IPS-NIHi7 (cell line): Measurements from ENCODE around the gene ALPP.
A peak's percentile ranks its signal among the peaks of the same experiment; 100 is the strongest.
"Not testable (repeated sequence)": the region's sequence is repeated elsewhere in the genome, so short reads cannot be mapped to it uniquely, and the experiment has no call there.

ENCODE experiments used
- DNase-seq: peaks from one replicate; pipeline ENCODE4 v3.0.0; 2012; ENCODE audit warnings: mixed read lengths; ENCODE audit errors: extremely low spot score

Gene ALPP

DNA sequence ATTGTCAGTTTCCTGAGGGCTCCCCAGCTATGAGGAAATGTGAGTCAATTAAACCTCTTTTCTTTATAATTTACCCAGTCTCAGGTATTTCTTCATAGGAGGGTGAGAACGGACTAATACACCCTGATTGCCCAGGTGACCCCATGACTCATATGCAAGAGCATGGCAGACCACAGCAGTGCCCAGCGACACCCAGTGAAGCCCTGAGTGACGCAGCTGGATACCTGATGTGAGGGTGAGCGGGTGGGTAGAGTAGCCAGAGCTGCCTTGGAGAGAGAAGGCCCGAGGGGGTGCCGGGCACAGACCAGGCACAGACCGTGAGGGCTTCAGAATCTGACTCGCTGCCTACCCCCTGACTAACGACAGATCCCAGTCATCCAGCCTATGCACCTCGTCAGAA lies 43.5 kb downstream of the ALPP start:
- DNase-seq = peak; percentile 3

GRCh38 chr2:232422996-232423395 lies 44.4 kb downstream of the ALPP start:
- not testable (repeated sequence) for DNase-seq

- DNase-seq = not testable (repeated sequence)
These were observed 44.9 kb downstream of the ALPP start for GRCh38 chr2:232423407-232423806.

DNA sequence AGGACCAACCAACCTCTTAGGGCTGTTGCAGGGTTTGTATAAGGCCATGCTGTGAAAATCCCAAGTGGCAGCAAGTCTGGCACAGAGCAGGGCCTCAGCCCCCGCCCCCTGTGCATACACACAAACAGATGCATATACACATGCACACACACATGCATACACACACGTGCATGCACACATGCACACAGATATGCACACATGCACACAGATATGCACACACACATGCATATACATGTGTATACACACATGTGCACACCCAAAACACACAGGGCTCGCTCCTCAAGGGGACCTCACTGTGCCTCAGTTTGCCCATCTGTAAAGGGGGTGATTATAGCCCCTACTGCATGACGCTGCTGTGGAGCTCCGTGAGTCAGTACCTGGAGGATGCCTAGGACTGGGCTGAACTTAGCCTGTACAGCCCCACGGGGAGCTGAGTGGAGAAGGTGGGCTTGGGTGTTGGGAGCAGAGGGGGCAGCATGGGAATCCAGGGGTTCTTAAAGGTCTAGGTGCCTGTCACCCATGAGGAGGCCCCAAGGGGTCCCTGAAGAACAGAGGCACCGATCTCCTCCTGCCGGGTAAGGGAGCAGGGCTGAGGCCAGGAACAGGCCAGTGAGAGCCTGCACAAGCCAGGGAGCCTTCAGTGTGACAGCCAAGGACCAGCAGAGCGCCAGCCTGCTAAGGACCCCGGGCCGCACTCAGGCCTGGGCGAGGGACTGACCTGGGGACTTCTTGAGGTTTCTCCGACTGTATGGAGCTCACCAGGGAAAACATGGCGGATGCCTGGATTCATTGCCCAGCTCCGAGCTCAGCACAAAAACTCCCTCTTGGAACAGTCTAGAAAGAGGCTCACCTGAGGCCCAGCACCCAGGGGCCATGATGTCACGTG lies 53.4 kb downstream of the ALPP start:
- no peak for DNase-seq
